Umbilical cord (tissue), 2 donors: ENCODE results near the gene PRIM2. TPM values are rescaled to one million over a fixed set of nuclear protein-coding genes. Genes with fewer than 3 reads are reported as not detected.
A peak's percentile ranks its signal among the peaks of the same experiment; 100 is the strongest.
"Not testable (repeated sequence)": the region's sequence is repeated elsewhere in the genome, so short reads cannot be mapped to it uniquely, and the experiment has no call there.

Experiments used
- DNase-seq: peaks from one replicate; pipeline ENCODE4 v3.0.0-alpha.2; 2015; ENCODE audit warnings: low spot score
- total RNA-seq: library from RNA; depleted of rRNA; stranded (reverse); fragments of >200 nt; gene quantifications from one replicate; pipeline ENCODE4 v1.2.3, GENCODE V29; 2014; ENCODE audit warnings: low replicate concordance; ENCODE audit not compliant: insufficient read depth

The PRIM2 gene
- total RNA-seq, 1 donor from 2014 or later, result 15.9 TPM

DNA sequence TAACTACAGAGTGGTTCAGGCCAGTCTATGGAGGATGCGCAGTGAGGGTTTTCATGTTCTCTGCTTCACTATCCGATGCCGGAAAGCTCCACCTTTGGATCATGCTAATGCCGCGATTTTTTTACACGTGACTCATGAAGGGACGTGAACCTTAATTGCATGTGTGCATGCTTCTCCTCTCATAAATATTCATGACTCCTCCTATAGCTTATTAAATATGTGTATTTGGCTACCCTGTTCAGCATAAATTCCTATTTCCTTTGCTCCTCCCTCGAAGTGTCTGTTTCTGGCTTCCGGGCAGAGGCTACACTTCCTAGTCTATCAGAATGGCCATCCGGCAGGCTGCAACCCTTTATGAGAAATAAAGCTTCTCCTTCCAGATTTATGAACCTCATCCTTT, 185.0 kb downstream of the PRIM2 start:
- not testable (repeated sequence) for DNase-seq

DNA sequence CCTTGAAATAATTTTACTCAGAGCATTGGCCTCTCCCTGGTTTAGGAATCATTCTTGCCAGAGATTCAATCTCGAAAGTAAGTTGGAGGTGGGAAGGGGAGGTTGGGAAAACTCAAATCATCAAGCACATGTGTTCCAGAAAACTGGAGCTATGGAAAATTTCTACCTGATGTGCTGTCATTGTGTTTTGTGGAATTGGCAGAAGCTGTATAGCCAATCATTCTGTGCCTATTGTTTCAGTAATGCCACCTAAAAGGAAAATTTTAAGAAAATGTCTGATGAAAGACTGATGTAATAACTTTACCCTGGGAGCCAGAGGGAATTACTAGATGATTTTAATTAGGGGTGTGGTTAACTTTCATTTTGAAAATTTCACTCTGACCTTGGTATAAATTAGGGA, 187.8 kb downstream of the PRIM2 start:
- DNase-seq, result not testable (repeated sequence)

DNA sequence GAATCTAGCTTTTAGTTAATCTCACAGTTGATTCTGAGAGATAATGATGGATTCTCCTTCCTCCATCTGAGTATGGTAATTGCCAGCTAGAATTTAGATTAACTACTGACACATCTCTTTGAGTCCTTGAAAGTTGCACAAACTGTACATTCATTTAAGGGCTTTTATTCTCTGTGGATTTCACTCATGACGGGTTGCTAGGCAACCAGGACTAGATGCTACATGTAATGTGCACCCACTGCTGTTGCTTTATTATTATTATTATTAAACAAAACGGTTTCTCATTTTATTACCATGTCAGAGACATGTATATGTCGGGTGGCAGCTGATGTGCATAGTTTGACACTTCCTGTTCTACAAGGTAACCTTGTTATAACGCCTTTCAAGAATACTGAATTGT, 193.0 kb downstream of the PRIM2 start:
- not testable (repeated sequence) for DNase-seq

DNA sequence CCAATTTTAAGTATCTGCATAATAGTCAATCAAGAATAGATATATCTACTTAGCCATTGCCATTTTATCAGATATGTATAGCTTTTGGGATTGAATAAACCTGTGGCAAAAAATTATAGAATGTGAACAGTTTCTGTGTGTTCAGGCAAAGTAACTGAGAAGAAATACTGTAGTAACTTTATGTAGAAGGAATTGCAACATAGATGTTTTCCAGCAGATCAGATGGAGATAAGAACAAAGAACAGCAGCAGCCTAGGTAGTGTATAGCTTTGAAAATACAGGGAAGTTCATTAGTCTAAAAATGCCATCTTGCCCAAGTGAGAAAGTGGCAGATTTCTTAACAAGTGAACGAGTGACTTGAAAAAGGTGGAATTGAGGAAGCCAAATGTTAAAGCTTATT, 197.7 kb downstream of the PRIM2 start:
- DNase-seq, result not testable (repeated sequence)

DNA sequence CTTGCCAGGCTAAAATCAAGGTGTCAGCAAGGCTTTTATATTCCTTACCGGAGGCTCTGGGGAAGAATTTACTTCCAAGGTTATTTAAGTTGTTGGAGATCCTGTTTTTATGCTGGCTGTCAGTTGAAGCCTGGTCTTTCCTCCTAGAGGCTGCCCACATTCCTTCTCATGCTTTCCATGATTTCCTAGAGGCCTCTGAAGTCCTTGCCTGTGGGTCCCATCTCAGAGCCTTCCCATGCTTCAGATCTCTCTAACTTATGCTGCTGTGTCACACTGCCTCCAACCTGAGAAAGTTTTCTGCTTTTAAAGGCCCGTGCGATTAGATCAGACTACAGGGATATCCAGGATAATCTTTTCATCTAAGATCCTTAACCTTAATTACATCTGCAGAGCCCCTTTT, 198.4 kb downstream of the PRIM2 start:
- DNase-seq, result not testable (repeated sequence)

DNA sequence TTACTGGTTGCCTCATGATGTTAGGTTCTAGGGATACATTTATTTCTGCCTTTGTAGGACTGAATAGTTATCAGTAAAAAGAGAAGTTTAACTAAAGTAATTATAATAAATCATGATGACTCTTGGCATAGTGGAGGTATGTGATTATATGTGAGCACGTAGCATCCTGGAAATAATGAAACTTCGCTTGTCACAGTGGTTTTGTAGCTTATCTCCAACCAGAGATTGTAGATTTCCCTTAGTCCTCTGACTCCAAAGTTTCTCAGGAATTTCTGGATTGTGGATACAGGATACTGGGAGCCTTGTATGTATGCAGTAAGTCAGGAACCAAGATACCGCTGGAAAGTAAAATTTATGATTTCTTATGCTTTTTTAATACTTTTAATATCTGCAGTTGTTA, 199.3 kb downstream of the PRIM2 start:
- DNase-seq, result peak; percentile 11

DNA sequence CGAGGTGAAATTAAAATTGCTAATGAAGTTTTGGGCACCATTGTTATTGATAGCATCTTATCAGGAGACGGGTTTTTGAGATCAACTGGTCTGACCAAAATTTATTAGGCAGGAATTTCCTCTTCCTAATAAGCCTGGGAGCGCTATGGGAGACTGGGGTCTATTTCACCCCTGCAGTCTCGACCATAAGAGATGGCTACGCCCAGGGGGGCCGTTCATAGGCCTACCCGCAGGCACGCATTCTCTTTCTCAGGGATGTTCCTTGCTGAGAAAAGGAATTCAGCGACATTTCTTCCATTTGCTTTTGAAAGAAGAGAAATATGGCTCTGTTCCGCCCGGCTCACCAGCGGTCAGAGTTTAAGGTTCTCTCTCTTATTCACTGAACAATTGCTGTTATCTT, 201.8 kb downstream of the PRIM2 start:
- not testable (repeated sequence) for DNase-seq

DNA sequence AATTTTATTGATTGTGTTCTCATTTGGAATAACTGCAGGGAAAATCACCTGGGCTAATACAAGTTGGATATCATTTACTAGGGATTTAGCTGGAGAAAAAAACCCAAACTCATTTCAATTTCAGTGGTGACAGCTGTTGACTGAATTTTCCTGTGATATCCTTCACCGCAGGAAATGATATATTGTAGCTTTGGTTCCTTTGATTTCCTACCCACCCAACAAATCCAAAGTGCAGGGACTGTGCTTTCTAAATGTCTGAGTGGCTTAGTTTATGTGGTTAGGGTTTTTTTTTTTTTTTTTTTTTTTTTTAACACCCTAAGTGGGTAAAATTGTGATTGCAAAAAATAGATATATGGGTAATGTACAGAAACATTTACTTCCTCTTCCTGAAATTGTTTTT, 203.7 kb downstream of the PRIM2 start:
- not testable (repeated sequence) for DNase-seq

DNA sequence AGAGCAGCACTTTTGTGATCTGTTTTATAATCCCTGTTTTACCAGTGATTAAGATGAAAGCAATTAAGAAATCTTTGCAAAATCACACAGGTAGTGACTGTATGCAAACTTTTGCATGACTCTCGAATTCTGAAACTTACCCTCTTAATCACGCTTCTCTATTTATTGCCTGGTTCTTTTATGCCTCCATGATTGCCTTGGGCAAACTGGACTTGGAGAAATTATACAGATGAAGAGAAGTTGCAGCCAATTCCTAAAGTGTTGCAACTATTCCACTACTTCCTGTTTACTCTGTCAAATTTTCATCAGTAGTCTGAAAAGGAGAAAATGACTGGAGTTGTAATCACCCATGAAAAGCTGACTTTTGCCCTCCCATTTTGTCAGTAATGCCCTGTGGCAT, 205.8 kb downstream of the PRIM2 start:
- not testable (repeated sequence) for DNase-seq

DNA sequence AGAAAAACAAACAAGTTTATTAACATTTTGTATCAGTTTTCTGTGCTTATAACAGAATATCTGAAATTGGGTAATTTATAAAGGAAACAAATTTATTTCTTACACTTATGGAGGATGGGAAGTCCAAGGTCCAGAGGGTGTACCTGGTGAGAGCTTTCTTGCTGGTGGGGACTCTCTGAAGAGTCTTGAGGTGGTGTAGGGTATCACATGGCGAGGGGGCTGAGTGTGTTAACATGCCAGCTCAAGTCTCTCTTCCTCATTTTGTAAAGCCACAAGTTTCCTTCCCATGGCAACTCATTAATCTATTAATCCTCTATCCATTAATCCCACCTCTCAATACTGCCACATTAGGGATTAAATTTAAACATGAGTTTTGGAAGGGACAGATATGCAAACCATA, 212.3 kb downstream of the PRIM2 start:
- not testable (repeated sequence) for DNase-seq

DNA sequence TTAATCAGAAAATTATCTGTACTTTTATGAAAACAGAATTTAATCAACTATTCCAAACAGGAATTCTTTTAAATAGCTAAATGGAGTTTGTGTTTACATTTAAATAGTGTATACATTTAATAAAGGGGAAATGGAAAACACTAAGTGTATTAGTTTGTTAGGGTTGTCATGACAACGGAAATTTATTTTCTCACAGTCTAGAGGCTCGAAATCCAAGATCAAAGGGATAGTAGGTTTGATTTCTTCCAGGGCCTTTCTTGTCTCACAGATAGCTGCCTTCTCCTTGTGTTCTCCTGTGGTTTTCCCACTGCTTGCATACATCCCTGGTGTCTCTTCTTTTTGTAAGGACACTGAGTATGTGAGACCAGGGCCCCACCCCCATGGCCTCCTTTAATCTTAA, 215.2 kb downstream of the PRIM2 start:
- not testable (repeated sequence) for DNase-seq

DNA sequence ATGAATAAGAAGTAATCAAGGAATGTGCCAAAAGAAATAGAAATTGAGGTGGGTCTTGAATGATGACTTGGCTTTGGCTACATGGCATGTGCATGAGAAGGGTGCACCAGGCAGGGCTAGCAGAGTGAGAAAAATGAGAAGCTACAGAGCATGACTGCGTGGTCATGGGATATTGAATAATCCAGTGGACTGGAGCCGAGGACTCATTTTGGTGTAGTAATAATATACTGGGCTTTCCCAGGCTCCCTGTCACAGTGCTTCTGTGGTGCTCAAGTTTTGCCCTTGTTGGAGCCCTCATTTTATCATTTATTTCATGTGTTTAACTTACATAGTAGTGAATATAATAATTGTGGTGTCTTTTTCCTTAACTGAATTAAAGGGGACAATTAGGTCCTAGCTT, 217.7 kb downstream of the PRIM2 start:
- DNase-seq, result not testable (repeated sequence)

DNA sequence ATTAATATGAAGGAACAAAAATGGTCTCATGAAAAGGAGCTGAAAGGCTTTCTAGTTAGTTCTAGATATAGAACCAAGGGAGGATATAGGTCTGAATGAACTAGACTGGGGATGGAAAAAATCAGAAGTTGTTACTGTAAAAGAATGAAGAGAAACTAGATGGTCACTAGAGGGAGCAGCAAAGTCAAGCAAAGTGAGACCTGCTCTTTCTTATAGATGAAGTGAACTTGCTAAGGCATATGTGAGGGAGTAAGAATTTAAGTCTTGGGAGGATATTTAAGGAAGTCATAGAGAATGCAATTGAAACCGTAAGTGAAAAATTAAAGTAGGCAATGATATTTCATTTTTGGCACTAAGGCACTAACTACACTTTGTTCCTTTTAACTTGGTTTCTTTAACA, 218.6 kb downstream of the PRIM2 start:
- DNase-seq, result peak; percentile 60

DNA sequence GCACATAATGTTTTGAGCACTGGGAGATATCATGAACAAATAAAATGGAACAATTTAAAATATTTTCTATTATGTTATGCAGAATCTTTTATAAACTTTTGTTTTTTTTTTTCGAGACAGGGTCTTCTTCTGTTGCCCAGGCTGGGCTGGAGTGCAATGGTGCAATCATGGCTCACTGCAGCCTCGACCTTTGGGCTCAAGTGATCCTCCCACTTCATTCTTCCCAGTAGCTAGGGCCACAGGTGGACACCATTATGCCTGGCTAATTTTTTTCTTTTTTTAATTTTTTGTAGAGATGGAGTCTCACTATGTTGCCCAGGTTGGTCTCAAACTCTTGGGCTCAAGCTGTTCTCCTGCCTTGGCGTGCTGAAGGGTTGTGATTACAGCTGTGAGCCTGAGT, 220.5 kb downstream of the PRIM2 start:
- DNase-seq, result not testable (repeated sequence)

DNA sequence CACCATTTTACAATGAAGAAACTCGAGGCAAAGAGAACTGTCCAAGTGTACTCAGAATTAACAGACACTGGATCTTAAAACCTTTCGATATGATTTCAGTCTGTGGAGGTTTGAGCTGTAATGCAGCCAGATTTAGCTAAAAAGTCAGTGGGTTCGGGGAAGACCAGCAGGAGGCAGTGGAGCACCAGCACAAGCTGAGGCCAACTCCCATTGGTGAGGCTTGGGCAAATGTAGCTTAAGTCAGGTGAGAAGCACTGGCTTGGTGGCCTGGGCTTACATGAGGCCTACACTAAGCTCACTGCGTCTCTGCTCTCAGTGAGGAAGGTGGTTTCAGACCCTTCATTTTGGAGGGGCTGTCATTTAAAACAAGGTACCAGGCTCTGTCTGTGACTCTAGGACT, 234.5 kb downstream of the PRIM2 start:
- not testable (repeated sequence) for DNase-seq

DNA sequence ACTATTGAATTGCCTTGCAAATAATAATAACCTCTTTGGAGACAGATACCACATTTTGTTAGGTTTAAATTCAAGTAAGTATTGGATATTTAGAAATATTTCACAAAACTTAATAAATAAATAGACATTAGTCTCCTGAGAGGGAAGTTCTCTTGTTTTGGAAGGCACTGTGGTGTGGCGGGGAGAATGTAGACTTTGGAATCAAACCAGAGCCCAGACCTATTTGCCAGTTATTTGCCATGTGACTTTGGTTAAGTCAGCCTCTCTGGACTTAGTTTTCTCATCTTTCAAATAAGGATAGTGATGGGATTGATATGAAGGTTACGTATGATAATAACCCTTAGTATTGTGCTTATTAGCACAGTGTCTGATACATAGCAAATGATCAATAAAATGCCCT, 240.4 kb downstream of the PRIM2 start:
- DNase-seq, result not testable (repeated sequence)

DNA sequence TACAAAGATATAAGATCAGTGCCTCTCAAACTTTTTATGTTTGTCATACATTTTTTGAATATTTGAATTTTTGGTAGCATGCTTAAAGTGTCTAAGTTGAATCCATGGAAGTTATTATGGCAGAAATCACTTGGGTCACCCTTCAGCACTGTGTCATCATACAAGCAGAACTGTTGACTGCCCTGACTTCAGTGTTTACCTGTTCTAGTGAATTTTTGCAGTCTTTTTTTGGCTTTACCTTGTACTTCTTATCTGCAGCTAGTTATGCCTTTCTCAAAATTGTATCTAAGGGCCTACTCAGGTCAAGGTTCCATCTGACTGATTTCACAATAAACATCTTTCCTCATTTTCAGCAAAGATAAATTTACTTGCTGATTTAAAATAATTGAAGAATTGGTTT, 241.7 kb downstream of the PRIM2 start:
- not testable (repeated sequence) for DNase-seq

DNA sequence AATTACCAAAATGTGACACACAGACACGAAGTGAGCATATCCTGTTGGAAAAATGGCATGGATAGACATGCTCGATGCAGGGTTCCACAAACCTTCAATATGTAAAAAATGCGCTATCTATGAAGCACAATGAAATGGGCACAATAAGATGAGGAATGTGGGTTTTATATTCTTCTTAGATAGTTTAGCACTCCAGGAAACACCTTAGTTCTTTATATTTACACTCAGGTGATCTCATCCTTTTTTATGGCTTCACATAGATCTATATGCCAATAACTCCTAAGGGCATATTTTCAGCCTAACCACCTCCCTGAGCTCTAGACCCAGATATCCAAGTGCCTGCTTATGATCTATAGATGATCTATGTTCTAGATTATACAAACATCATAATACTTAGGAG, 244.8 kb downstream of the PRIM2 start:
- DNase-seq, result not testable (repeated sequence)

DNA sequence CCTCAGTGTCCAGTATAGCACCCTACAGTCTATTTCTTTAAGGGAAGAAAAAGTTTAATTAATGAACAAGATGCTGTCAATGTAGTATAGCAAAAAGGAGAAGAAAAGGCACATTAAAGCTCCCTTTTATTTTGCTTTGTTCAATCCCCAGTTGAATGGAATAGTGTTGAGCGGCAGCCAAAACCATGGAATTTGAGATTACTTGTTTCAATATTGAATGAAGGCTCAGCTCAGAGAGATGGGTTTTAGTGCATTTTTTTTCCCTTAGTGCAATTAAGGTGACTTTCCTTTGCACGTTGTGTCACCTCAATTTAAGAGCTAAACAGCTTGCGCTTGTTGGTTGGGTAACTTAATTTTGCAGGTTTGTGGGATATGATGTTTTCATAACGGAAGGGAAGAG, 254.7 kb downstream of the PRIM2 start:
- DNase-seq, result not testable (repeated sequence)

DNA sequence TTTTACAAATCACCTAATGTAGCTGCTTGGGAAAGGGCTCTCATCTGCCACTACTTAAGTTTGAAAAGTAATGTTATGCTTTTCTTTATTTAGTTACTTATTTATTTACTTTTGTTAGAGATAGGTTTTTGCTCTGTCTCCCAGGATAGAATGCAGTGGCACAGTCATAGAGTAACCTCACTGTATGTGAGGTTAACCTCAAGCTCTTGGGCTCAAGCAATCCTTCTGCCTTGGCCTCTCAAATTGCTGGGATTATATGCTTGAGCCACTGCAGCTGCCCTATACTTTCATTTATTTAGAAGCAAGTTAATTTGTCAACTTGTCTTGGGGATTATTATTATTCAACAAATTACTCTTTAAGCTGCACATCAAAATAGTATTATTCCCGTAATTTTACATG, 255.4 kb downstream of the PRIM2 start:
- DNase-seq, result not testable (repeated sequence)

DNA sequence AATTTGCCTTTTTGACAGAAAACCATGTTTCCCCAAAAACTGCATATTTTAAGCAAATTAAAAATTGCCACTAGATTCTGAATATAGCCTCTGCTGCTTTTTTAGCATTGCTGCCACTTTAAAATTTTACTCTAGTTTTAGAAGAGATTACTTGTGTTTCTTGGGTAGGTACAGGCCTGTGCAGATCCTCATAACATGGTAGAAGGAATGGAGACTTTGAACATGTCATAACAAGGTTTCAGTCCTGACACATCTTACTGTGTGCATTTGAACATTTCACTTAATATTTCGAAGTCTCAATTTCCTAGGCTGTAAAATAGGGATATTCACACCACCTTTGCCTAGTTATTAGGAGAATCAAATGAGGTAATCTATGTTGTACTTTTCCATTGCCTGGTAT, 259.6 kb downstream of the PRIM2 start:
- DNase-seq, result not testable (repeated sequence)

DNA sequence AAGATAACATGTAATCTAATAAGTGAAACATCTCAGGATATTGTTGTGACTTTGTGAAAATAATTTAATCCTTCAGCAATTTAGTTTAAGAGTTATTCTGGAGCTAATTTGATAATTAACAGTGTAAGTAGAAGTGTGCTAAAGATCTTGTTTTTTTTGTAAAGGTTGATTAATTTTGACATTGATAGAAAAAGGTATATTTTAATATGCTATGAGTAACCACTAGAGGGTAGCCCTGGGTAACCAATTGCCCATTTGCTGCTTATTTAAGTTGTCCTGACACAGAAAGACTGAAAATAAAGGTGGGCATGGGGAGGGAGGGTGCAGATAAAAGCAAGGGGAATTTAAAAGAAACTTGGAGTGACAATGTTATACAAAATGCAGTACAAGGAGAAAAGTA, 262.1 kb downstream of the PRIM2 start:
- DNase-seq, result not testable (repeated sequence)

DNA sequence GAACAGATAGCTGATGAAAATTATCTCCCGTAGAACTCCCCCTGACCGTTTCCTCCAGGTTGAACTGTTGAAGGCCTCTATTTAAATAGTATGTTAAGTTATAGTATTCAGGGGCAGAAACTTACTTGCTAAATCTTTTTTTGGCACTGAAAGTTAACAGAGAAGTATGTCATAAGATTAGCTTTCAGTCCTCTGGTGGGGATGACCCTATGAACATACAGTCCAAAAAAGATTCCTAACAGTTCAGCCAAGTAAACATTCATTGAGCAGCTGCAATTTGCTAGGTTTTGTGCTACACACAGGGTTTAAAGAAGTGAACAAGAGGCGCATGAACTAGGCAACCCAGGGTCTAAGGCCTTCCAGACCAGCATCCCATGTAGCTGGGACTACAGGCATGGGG, 264.2 kb downstream of the PRIM2 start:
- not testable (repeated sequence) for DNase-seq

DNA sequence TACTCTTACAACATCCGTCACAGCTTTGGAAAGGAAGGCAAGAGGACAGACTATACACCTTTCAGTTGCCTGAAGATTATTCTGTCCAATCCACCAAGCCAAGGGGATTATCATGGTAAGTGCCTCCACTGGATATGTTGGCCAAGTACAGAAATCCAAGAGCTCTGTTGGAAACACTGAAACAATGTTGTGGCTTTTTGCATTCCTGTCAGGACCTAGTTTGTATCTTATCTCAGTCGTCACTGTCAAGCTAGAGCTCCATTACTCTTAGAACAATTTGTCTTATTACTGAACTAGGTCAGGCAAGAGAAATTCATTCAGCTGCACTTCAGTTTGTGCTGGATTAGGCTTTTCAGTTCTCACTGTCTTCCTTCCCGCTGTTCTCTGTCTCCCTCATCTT, 283.7 kb downstream of the PRIM2 start:
- DNase-seq, result not testable (repeated sequence)
